H1 (cell line): ENCODE measurements around the gene THRB. TPM values are rescaled to one million over a fixed set of nuclear protein-coding genes. Genes with fewer than 3 reads are reported as not detected.

Source experiments
- CTCF ChIA-PET: fragments of 300-600 bp; sonication (Branson Sonifier 250); formaldehyde crosslinking; loops from one replicate; lab custom pipeline; 2021; ENCODE audit not compliant: partially characterized antibody; lab: Charles Lee
- POLR2A ChIA-PET: fragments of 300-600 bp; sonication (Branson Sonifier 250); formaldehyde crosslinking; loops from one replicate; lab custom pipeline; 2021; ENCODE audit warnings: inconsistent platforms; ENCODE audit not compliant: partially characterized antibody; lab: Charles Lee
- DNase-seq, 2 experiments: peaks; one replicate each; pipeline versions ENCODE4 v3.0.0 to v3.0.0-alpha.2; 2010 to 2022; ENCODE audit warnings: low spot score in 2 of 2, low read depth in 1 of 2, mixed read lengths in 1 of 2
- FAIRE-seq: peaks from 2 replicates; lab custom pipeline; 2011; peaks lifted over from hg19 to GRCh38; lab: Jason Lieb, UNC
- H2AFZ ChIP-seq: 2 replicates; pipeline ENCODE4 v1.8.1; 2012; ENCODE audit warnings: low read length, inconsistent platforms
- H2AK5ac ChIP-seq: 2 replicates; pipeline ENCODE4 v1.6.1; 2013; ENCODE audit warnings: low read depth, low read length
- H2BK120ac ChIP-seq: replicated peaks from 2 replicates; pipeline ENCODE3; 2013; ENCODE audit warnings: low read depth, low read length, inconsistent platforms
- H2BK12ac ChIP-seq: 2 replicates; pipeline ENCODE4 v1.6.1; 2013; ENCODE audit warnings: low read depth, low read length
- H2BK15ac ChIP-seq: 2 replicates; pipeline ENCODE4 v1.6.1; 2013; ENCODE audit warnings: low read length
- H2BK20ac ChIP-seq: 2 replicates; pipeline ENCODE4 v1.6.1; 2013; ENCODE audit warnings: low read length
- H2BK5ac ChIP-seq: 2 replicates; pipeline ENCODE4 v1.6.1; 2013; ENCODE audit warnings: low read depth, low read length
- H3K14ac ChIP-seq: 2 replicates; pipeline ENCODE4 v1.6.1; 2013; ENCODE audit warnings: inconsistent platforms; ENCODE audit not compliant: insufficient read length
- H3K18ac ChIP-seq: 2 replicates; pipeline ENCODE4 v1.6.1; 2013; ENCODE audit warnings: low read length; ENCODE audit errors: extremely low read depth
- H3K23ac ChIP-seq: 2 replicates; pipeline ENCODE4 v1.6.1; 2013; ENCODE audit warnings: inconsistent platforms; ENCODE audit not compliant: insufficient read length
- H3K23me2 ChIP-seq: 2 replicates; pipeline ENCODE4 v1.6.1; 2013; ENCODE audit warnings: low read depth, low read length
- H3K27ac ChIP-seq: 2 replicates; pipeline ENCODE4 v1.6.1; 2011; ENCODE audit warnings: low read depth, low read length, inconsistent platforms
- H3K27me3 ChIP-seq, 4 experiments: replicated peaks in 1 of 4; 1 replicate in 1 of 4; 2 replicates in 3 of 4; pipeline versions ENCODE4 v1.6.1 to v1.8.1; 2011 to 2013; ENCODE audit warnings: low read length in 3 of 4, mild to moderate bottlenecking in 3 of 4, inconsistent platforms in 2 of 4, mixed read lengths in 2 of 4, moderate library complexity in 1 of 4; ENCODE audit not compliant: control insufficient read depth in 3 of 4, insufficient read depth in 3 of 4; ENCODE audit errors: extremely low read depth in 1 of 4
- H3K36me3 ChIP-seq, 4 experiments: 2 replicates each; pipeline versions ENCODE4 v1.6.1 to v1.8.1; 2011 to 2013; ENCODE audit warnings: mild to moderate bottlenecking in 4 of 4, low read length in 3 of 4, moderate library complexity in 2 of 4, control low read depth in 1 of 4, inconsistent platforms in 1 of 4; ENCODE audit not compliant: insufficient read depth in 4 of 4, control insufficient read depth in 2 of 4
- H3K4ac ChIP-seq: replicated peaks from 2 replicates; pipeline ENCODE3; 2013; ENCODE audit warnings: low read length, low read depth, mixed read lengths, inconsistent platforms; ENCODE audit not compliant: insufficient read length
- H3K4me1 ChIP-seq, 4 experiments: replicated peaks in 1 of 4; 1 replicate in 1 of 4; 2 replicates in 3 of 4; pipeline versions ENCODE4 v1.6.1 to v1.8.1; 2011 to 2013; ENCODE audit warnings: low read length in 3 of 4, inconsistent platforms in 2 of 4, mixed read lengths in 1 of 4; ENCODE audit not compliant: insufficient read depth in 4 of 4, control insufficient read depth in 3 of 4
- H3K4me2 ChIP-seq, 2 experiments: 2 replicates each; pipeline versions ENCODE4 v1.6.1 to v1.8.1; 2011 to 2013; ENCODE audit warnings: low read depth in 2 of 2, low read length in 2 of 2, control low read depth in 1 of 2, inconsistent platforms in 1 of 2, mild to moderate bottlenecking in 1 of 2; ENCODE audit not compliant: insufficient read depth in 1 of 2
- H3K4me3 ChIP-seq, 4 experiments: fragments of 200-600, 300-600 bp in 1 of 4; sonication (generic), shearing (Covaris generic), sonication (Bioruptor Twin) in 1 of 4; 2 replicates each; pipeline versions ENCODE4 v1.5.1 to v1.8.1; 2011 to 2016; ENCODE audit warnings: low read length in 4 of 4, low read depth in 3 of 4, control low read depth in 2 of 4, inconsistent platforms in 2 of 4, mild to moderate bottlenecking in 2 of 4, mixed read lengths in 1 of 4, moderate library complexity in 1 of 4; ENCODE audit not compliant: insufficient read depth in 2 of 4; ENCODE audit errors: extremely low read depth in 1 of 4
- H3K56ac ChIP-seq: replicated peaks from 2 replicates; pipeline ENCODE3; 2013; ENCODE audit warnings: low read depth, mild to moderate bottlenecking, mixed read lengths, low read length, inconsistent platforms; ENCODE audit not compliant: insufficient read length
- H3K79me1 ChIP-seq: 2 replicates; pipeline ENCODE4 v1.6.1; 2013; ENCODE audit warnings: low read depth, low read length, control low read depth
- H3K79me2 ChIP-seq, 2 experiments: 2 replicates each; pipeline versions ENCODE4 v1.6.1 to v1.8.1; 2012 to 2013; ENCODE audit warnings: low read length in 2 of 2, mild to moderate bottlenecking in 2 of 2, inconsistent platforms in 1 of 2; ENCODE audit not compliant: insufficient read depth in 2 of 2, control insufficient read depth in 1 of 2
- H3K9ac ChIP-seq, 4 experiments: replicated peaks in 1 of 4; 1 replicate in 1 of 4; 2 replicates in 3 of 4; pipeline versions ENCODE4 v1.6.1 to v1.8.1; 2011 to 2013; ENCODE audit warnings: low read depth in 3 of 4, low read length in 3 of 4, control low read depth in 2 of 4, mild to moderate bottlenecking in 2 of 4, moderate library complexity in 2 of 4, inconsistent platforms in 1 of 4; ENCODE audit errors: extremely low read depth in 1 of 4
- H3K9me3 ChIP-seq, 2 experiments: 2 replicates each; pipeline versions ENCODE4 v1.6.1 to v1.8.1; 2012 to 2013; ENCODE audit warnings: mild to moderate bottlenecking in 2 of 2, moderate library complexity in 2 of 2, control low read depth in 1 of 2, inconsistent platforms in 1 of 2, low read depth in 1 of 2, low read length in 1 of 2, mixed read lengths in 1 of 2; ENCODE audit not compliant: insufficient read depth in 2 of 2
- H4K20me1 ChIP-seq, 2 experiments: replicated peaks in 1 of 2; 2 replicates each; pipeline versions ENCODE3 to v1.8.1; 2011 to 2013; ENCODE audit warnings: inconsistent platforms in 2 of 2, low read length in 2 of 2, mild to moderate bottlenecking in 1 of 2; ENCODE audit not compliant: insufficient read depth in 2 of 2, control insufficient read depth in 1 of 2
- H4K5ac ChIP-seq: 2 replicates; pipeline ENCODE4 v1.6.1; 2013; ENCODE audit warnings: low read length, low read depth, mixed read lengths, inconsistent platforms; ENCODE audit not compliant: insufficient read length
- H4K8ac ChIP-seq: 2 replicates; pipeline ENCODE4 v1.8.0; 2013; ENCODE audit warnings: mild to moderate bottlenecking, moderate library complexity, low read length, inconsistent platforms; ENCODE audit not compliant: insufficient read depth; ENCODE audit errors: extremely low read depth
- H4K91ac ChIP-seq: replicated peaks from 2 replicates; pipeline ENCODE3; 2013; ENCODE audit warnings: low read length, mixed read lengths, inconsistent platforms; ENCODE audit not compliant: insufficient read length
- ASH2L ChIP-seq: fragments of 200-600, 300-600 bp; sonication (generic); IDR thresholded peaks from one replicate; pipeline ENCODE4 v1.7.1; 2017; ENCODE audit warnings: low read length
- BACH1 ChIP-seq: IDR thresholded peaks from 2 replicates; pipeline ENCODE4 v1.6.1; 2012; ENCODE audit warnings: low read length, improper control_type of control experiment
- CREB1 ChIP-seq: IDR thresholded peaks from 2 replicates; pipeline ENCODE4 v1.6.1; 2012; ENCODE audit warnings: inconsistent platforms
- EP300 ChIP-seq, 2 experiments: IDR thresholded peaks; 1 replicate in 1 of 2; 2 replicates in 1 of 2; pipeline ENCODE4 v1.6.1; 2011 to 2012; ENCODE audit warnings: low read depth in 2 of 2, low read length in 2 of 2, mild to moderate bottlenecking in 2 of 2, borderline replicate concordance in 1 of 2, inconsistent platforms in 1 of 2, moderate library complexity in 1 of 2
- GTF2F1 ChIP-seq: IDR thresholded peaks from 2 replicates; pipeline ENCODE4 v1.6.1; 2012; ENCODE audit warnings: low read depth, low read length, improper control_type of control experiment, borderline replicate concordance
- JUND ChIP-seq: IDR thresholded peaks from 2 replicates; pipeline ENCODE4 v1.6.1; 2011; ENCODE audit warnings: mild to moderate bottlenecking, improper control_type of control experiment, low read length
- POU5F1 ChIP-seq: IDR thresholded peaks from 2 replicates; pipeline ENCODE4 v1.6.1; 2011; ENCODE audit warnings: low read depth, mild to moderate bottlenecking, low read length, moderate library complexity
- RAD21 ChIP-seq, 2 experiments: IDR thresholded peaks in 1 of 2; conservative IDR thresholded peaks in 1 of 2; 2 replicates each; pipeline ENCODE4 v1.6.1; 2011; ENCODE audit warnings: low read depth in 2 of 2, low read length in 2 of 2, improper control_type of control experiment in 1 of 2, inconsistent platforms in 1 of 2, mild to moderate bottlenecking in 1 of 2, moderate library complexity in 1 of 2
- SP1 ChIP-seq: IDR thresholded peaks from 2 replicates; pipeline ENCODE4 v1.6.1; 2011; ENCODE audit warnings: low read depth, low read length
- TAF7 ChIP-seq: optimal IDR thresholded peaks from 2 replicates; pipeline ENCODE3; 2011; ENCODE audit warnings: low read depth, mild to moderate bottlenecking, inconsistent platforms, low read length, moderate library complexity, borderline replicate concordance
- TBP ChIP-seq: IDR thresholded peaks from 2 replicates; pipeline ENCODE4 v1.6.1; 2011; ENCODE audit warnings: low read depth, low read length, improper control_type of control experiment
- TCF12 ChIP-seq: IDR thresholded peaks from 2 replicates; pipeline ENCODE4 v1.6.1; 2011; ENCODE audit warnings: low read depth, mild to moderate bottlenecking, low read length
- ZNF274 ChIP-seq: IDR thresholded peaks from 2 replicates; pipeline ENCODE4 v1.7.0; 2012; ENCODE audit warnings: low read length, borderline replicate concordance; ENCODE audit errors: extremely low read depth
- WGBS, 2 experiments: shearing (Covaris generic) in 1 of 2; methylation state at CpG; one replicate each; pipeline versions ENCODE4 v1.1.6 to v1.1.7; 2013 to 2015; ENCODE audit warnings: low lambda C conversion rate in 2 of 2, mixed read lengths in 2 of 2, inconsistent platforms in 1 of 2, low coverage in 1 of 2, missing lambda C conversion rate in 1 of 2; ENCODE audit not compliant: insufficient replicate concordance in 2 of 2, insufficient coverage in 1 of 2, insufficient read length in 1 of 2; ENCODE audit errors: extremely low coverage in 1 of 2, missing lambda C conversion rate in 1 of 2; 5-methylcytosine and 5-hydroxymethylcytosine counted together
- polyA plus RNA-seq, 7 experiments: library from polyadenylated mRNA; depleted of rRNA in 3 of 7; stranded (reverse) in 5 of 7; unstranded in 2 of 7; fragments of >200 nt in 5 of 7; fragments of 200-250 nt in 2 of 7; gene quantifications; 1 replicate in 5 of 7; 2 replicates in 1 of 7; 4 replicates in 1 of 7; pipeline versions ENCODE4 v1.2.1 to v1.2.3, GENCODE V29; 2011 to 2013; ENCODE audit warnings: missing spikeins in 2 of 7, mixed read lengths in 2 of 7
- total RNA-seq: library from RNA; stranded (reverse); fragmentation: NEBNext Ultra II Directional; extraction: Animal tissue kit (Norgen Biotek cat#: 25700); gene quantifications from 2 replicates; pipeline ENCODE4 v1.2.1, GENCODE V29; 2021
- TF ChIP-seq, protein P1 (sequence below): IDR thresholded peaks from 2 replicates; pipeline ENCODE4 v1.6.1; 2012; ENCODE audit warnings: inconsistent platforms

The THRB gene
- total and polyA plus RNA-seq, 2 of the 8 experiments (the other 6 are each of a cell fraction or from before 2014, with no cell fraction given) = 0.98 to 3.9 TPM

DNA sequence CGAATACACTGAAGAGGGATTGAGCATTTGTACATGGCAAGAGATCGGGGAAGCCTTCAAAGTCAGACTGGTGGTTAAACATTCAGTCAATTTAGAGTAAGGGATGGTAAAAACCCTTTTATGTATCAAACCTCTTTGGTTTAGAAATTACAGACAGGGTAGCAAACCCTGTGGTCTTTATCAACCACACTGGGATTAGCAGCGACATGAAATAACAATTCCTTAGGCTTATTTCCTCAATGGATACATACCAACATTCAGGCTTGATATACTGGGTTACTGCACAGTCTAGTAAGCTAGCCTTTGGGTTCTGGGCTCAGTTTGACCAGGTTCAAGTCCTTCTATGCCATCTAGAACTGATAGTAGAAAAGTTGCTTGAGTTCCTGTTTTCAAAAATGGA lies 127.4 kb downstream of the THRB start:
- Histone ChIP-seq H4K5ac (no peak overlapping the region), H3K4me1 (no peaks in the 10 kb centered on the region), H2BK12ac (no peak overlapping the region), H3K4me2 (no peak overlapping the region), H3K4me3 (no peak overlapping the region), H3K36me3 (no peaks in the 10 kb centered on the region), H2BK20ac (no peak overlapping the region), H4K20me1 (no peaks in the 10 kb centered on the region), H3K56ac (no peak overlapping the region), H3K79me2 (no peaks in the 10 kb centered on the region), H3K14ac (no peak overlapping the region), H3K9ac (no peak overlapping the region), H2BK15ac (no peak overlapping the region), H3K4ac (no peak overlapping the region), H3K79me1 (no peaks in the 10 kb centered on the region), H3K23me2 (no peaks in the 10 kb centered on the region), H3K27me3 (no peaks in the 10 kb centered on the region), H2AK5ac (no peak overlapping the region), H4K8ac (no peak overlapping the region), H3K18ac (no peak overlapping the region), H3K23ac (no peak overlapping the region), H3K9me3 (no peaks in the 10 kb centered on the region), H3K27ac (no peak overlapping the region), H2BK5ac (no peak overlapping the region), H2AFZ (no peak overlapping the region), H4K91ac (no peak overlapping the region), H2BK120ac (no peak overlapping the region)
- CTCF ChIA-PET = no interaction called here
- 94% methylated on average over 3 of the region's 3 CpGs; no CpG with 5 or more reads in 1 of the 2 experiments for WGBS, 2 experiments
- no peak for DNase-seq
- FAIRE-seq = no peak
- POLR2A ChIA-PET = no interaction called here
- TF ChIP-seq TCF12 = no peak
- TF ChIP-seq CREB1 = no peak
- TF ChIP-seq, protein P1, sequence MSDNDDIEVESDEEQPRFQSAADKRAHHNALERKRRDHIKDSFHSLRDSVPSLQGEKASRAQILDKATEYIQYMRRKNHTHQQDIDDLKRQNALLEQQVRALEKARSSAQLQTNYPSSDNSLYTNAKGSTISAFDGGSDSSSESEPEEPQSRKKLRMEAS = no peak
- no peak for TF ChIP-seq TBP
- no peak for TF ChIP-seq ASH2L
- TF ChIP-seq GTF2F1 = no peak
- no peak for TF ChIP-seq JUND
- no peak for TF ChIP-seq RAD21 (IDR thresholded peaks at IDR 0.05 in 1 of 2, conservative IDR thresholded peaks at IDR 0.05 in 1 of 2; ENCODE audit: low read depth in 2 of 2, low read length in 2 of 2)
- no peak for TF ChIP-seq TAF7
- TF ChIP-seq ZNF274 = no peak
- no peak for TF ChIP-seq SP1
- TF ChIP-seq POU5F1 = no peak
- no peak for TF ChIP-seq EP300 (IDR thresholded peaks at IDR 0.05; ENCODE audit: borderline replicate concordance in 1 of 2, low read depth in 2 of 2, low read length in 2 of 2)
- no peak for TF ChIP-seq BACH1
